T-helper 1 cell treated with Interleukin-12 subunit alpha and Interleukin-12 subunit beta and Interleukin-4 antibody, amounts not matched to agents 30 μg/mL and 1 μg/mL, for 36 hours (primary cell): ENCODE measurements around the gene POLR2L.

Source experiments
- H3K27ac Mint-ChIP-seq: one replicate; pipeline ENCODE4 v1.8.0; 2021; ENCODE audit warnings: mild to moderate bottlenecking, mixed read lengths
- H3K27me3 Mint-ChIP-seq: one replicate; pipeline ENCODE4 v1.8.0; 2021; ENCODE audit warnings: low read depth, mixed read lengths
- H3K36me3 Mint-ChIP-seq: one replicate; pipeline ENCODE4 v1.8.0; 2021; ENCODE audit warnings: low read depth, mixed read lengths
- H3K4me1 Mint-ChIP-seq: one replicate; pipeline ENCODE4 v1.8.0; 2021; ENCODE audit warnings: low read depth, mixed read lengths
- H3K4me3 Mint-ChIP-seq: one replicate; pipeline ENCODE4 v1.8.0; 2021; ENCODE audit warnings: mild to moderate bottlenecking, moderate library complexity, mixed read lengths
- H3K9me3 Mint-ChIP-seq: one replicate; pipeline ENCODE4 v1.8.0; 2021; ENCODE audit warnings: mixed read lengths

Gene POLR2L

DNA sequence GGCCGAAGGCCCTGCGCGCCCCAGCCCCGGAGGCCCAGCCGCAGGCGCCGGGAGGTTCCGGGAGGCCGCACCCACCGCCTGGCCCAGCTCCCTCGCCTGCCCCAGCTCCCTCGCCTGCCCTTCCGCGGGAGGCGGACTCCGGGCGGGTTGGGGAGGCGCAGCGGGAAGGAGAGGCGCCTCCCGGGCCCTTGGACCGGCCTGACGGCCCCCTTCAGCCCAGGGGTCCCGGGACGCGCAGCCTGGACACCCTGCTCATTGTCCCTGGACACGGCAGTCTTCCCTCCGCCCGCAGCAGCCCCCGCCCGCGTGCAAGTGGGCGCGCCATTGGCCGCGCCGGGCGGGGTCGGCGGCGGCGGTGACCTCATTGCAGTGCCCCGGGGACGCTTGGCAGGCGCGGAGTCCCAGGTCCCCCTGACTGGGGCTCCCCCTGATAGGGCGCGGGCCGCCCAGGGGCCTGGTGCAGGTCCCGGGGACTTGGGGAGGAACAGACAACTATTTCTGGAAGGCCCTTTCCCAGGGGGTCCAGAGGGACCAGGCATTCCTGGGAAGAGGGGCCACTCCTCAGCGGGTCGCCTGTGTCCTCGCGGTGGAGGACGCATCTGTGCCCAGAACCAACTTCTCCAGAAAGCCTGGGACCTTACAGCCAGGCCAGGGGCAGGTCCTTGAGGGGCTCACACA lies 9.1 kb downstream of the POLR2L start:
- peaks cover 2% of the 10 kb centered on the region for H3K4me1 Mint-ChIP-seq
- peaks cover 32% of the 10 kb centered on the region for H3K27me3 Mint-ChIP-seq
- H3K36me3 Mint-ChIP-seq, result peaks cover 1% of the 10 kb centered on the region
- H3K4me3 Mint-ChIP-seq, result no peak overlapping the region
- no peak overlapping the region for H3K27ac Mint-ChIP-seq
- no peaks in the 10 kb centered on the region for H3K9me3 Mint-ChIP-seq

DNA sequence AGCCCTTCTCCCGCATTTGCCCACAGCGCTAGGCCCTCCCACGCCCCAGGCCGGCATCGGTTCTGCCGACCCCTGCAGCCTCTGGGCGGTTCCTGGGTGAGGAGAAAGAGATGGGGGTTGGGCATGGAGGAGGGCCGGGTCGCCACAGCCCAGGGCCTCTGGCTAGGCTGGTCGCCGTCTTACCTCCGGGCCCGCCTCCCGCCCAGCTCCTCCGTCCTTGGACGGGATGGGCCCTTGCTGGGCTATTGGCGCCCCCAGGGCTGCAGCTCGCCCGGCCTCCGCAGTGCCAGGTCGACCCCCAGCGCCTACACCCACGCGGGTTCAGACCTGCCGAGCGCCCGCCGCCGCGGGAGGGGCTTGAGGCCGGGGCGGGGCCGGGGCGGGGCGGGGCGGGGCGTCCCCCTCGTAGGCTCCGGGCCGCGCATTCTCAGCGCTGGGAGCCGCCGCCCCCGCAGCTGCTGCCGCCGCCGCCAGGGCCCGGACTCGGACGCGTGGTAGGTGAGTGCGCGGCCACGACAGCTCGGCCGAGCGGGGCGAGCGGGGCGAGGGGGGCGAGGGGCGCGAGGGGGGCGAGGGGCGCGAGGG lies 9.7 kb downstream of the POLR2L start, which contains the start of gene CD151:
TSS of gene CD151 (plus strand) at position 424 of the 585 bp plus-strand sequence. CDS start 3,118 bp downstream, outside the sequence.
- Mint-ChIP-seq H3K4me1 (peaks cover 3% of the 10 kb centered on the region), H3K27ac (no peak within 1 kb of the TSS), H3K36me3 (peaks cover 1% of the 10 kb centered on the region), H3K4me3 (peak within 1 kb of the TSS; percentile 67), H3K9me3 (no peaks in the 10 kb centered on the region), H3K27me3 (peaks cover 39% of the 10 kb centered on the region)

DNA sequence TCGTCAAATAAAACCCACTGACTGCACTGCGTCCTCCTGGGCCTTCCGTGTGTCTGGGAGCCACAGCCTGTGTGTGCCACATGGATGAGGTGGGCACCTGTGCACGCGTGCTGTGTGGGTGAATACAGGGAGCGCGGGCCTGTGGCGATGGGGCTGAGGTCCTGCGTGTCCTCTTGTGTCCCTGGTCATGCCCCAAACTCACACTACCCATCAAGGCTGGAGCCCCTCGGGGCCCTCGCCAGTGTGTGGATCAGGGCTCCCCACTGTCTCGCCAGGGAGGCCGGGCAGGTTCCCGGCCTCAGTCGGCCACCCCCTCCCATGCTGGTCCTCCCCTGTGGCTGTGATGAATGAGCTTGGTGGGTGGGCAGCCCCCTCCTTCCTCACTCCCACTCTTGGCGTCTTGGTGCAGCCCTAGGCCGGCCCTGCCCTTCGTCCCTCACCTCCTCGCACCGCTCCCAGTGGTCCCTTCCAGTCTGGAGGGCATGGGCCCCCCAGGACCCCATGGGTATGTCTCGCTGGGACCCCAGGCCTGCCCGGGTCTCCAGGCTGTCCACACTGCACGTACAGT lies 10.3 kb downstream of the POLR2L start:
- no peak overlapping the region for H3K27ac Mint-ChIP-seq
- H3K4me3 Mint-ChIP-seq, result peak overlapping the region; percentile 67
- H3K36me3 Mint-ChIP-seq, result peaks cover 1% of the 10 kb centered on the region
- H3K27me3 Mint-ChIP-seq, result peaks cover 41% of the 10 kb centered on the region
- H3K9me3 Mint-ChIP-seq, result no peaks in the 10 kb centered on the region
- H3K4me1 Mint-ChIP-seq, result peaks cover 4% of the 10 kb centered on the region

DNA sequence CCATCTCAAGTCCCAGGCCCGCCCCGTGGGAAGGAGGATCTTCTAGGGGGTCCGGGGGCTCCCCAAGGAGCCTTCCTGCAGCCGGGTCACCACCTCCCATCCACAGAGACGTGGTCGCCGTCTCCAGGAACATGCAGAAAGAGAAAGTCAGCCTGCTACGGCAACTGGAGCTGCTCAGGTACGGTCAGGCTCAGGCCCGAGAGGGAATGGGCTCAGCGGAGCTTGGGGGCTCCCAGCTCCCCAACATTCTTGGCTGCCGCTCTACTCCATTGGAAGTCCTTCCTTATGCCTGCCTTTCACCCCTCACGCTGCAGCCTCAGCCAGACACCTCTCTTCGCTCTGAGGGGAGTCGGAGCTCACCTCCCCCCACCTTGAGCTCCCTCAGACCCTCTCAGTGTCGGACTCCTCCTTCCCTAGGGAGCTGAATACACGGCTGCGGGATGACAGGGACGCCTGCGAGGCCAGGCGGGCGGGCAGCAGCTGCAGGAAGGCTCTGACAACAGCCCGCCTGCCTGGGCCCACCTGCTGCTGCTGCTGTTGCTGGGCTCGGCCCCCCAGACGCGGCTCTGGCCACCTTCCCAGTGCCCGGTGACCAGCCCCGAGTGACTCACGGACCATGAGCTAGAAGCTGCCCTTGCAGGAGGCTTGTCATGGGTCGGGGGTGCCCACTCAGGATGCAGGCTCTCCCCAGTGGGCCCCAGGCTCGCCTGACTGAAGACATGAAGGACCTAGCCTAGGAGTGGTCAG lies 11.0 kb downstream of the POLR2L start:
- no peaks in the 10 kb centered on the region for H3K9me3 Mint-ChIP-seq
- H3K36me3 Mint-ChIP-seq, result no peaks in the 10 kb centered on the region
- peak overlapping the region; percentile 67 for H3K4me3 Mint-ChIP-seq
- H3K27me3 Mint-ChIP-seq, result peaks cover 41% of the 10 kb centered on the region
- H3K27ac Mint-ChIP-seq, result no peak overlapping the region
- peaks cover 4% of the 10 kb centered on the region for H3K4me1 Mint-ChIP-seq

DNA sequence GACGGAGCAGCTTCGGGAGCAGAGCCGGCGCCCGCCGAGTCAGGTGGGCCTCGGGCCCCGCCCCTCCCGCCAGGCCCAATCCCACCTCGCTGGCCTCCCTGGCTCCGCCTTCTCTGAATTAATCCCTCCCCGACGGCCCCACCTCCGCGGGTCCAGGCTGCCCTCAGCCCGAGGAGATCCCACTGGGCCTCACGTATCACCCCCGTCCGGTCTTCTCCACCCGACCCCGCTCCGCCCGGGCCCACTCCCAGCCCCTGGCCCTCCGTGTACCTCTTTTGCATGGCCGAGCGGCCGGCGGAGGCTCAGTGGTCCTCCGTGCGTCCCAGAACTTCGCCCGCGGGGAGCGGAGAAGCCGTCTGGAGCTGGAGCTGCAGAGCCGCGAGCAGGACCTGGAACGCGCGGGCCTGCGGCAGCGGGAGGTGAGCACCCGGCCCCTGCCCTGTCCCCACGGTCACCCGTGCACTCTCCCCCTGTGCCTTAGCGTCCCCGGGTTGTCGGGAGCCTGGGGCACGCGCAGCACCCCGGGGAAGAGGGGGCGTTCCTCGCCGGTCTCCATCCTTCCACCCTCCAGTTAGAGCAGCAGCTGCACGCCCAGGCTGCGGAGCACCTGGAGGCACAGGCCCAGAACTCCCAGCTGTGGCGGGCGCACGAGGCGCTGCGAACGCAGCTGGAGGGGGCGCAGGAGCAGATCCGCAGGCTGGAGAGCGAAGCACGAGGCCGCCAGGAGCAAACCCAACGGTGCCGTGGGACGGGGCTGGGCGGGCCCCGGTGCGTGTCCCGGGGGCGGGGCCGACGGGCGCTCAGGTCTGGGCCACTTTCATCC lies 11.8 kb downstream of the POLR2L start:
- Mint-ChIP-seq H3K4me1 (peaks cover 4% of the 10 kb centered on the region), H3K9me3 (no peaks in the 10 kb centered on the region), H3K27ac (no peak overlapping the region), H3K4me3 (peak overlapping the region; percentile 37), H3K36me3 (no peaks in the 10 kb centered on the region), H3K27me3 (peaks cover 41% of the 10 kb centered on the region)

DNA sequence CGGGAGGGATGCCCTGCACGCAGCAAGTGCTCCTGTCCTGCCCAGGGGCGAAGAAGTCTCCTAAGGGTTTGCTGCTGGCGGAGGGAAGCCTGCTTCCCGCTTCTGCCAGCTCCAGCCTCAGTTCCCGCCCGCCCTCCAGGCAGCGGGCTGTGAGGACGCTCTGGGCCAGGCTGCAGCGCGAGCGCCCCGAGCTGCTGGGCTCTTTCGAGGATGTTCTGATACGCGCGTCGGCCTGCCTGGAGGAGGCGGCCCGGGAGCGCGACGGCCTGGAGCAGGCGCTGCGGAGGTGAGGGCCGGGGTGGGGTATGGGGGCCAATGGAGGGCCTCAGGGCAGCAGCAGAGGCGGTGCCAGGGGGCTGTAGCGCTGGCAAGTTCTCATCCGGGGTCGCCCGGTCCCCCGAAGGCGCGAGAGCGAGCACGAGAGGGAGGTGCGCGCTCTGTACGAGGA lies 12.5 kb downstream of the POLR2L start:
- no peak overlapping the region for H3K27ac Mint-ChIP-seq
- H3K27me3 Mint-ChIP-seq, result peaks cover 41% of the 10 kb centered on the region
- H3K4me3 Mint-ChIP-seq, result no peak overlapping the region
- H3K36me3 Mint-ChIP-seq, result peaks cover 5% of the 10 kb centered on the region
- H3K9me3 Mint-ChIP-seq, result no peaks in the 10 kb centered on the region
- peaks cover 4% of the 10 kb centered on the region for H3K4me1 Mint-ChIP-seq

DNA sequence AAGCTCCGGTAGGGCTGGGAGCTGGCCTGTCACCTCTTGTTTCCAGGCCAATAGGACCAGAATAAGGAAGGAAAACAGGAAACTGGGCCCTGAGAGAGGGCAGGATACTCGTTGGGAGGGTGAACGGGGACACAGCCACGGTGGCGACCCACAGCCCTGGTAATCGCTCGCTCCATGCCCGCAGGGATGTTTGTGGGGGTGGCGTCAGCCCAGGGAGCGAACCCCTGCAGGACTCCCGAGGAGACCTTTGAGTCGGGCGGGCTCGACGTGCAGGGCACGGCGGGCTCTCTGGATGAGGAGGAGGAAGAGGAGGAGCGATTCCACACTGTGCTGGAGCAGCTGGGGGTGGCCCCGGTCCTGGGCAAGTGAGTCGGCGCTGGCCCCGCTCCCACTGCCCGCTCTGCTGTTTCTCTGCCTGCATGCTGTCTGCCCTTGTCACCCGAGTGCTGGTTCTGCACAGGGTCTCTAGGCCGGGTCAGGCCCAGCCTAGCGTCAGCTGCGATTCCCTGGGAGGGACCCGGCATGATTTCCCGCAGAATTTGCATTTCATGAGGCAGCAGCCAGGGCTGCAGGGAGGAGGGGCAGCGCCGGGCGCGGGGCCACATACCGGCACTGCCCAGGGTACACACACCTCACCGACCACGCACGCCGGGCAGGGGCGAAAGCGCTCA lies 13.0 kb downstream of the POLR2L start:
- Mint-ChIP-seq H3K4me1 (peaks cover 4% of the 10 kb centered on the region), H3K27me3 (peaks cover 41% of the 10 kb centered on the region), H3K4me3 (peak overlapping the region; percentile 37), H3K27ac (no peak overlapping the region), H3K9me3 (no peaks in the 10 kb centered on the region), H3K36me3 (peaks cover 6% of the 10 kb centered on the region)

DNA sequence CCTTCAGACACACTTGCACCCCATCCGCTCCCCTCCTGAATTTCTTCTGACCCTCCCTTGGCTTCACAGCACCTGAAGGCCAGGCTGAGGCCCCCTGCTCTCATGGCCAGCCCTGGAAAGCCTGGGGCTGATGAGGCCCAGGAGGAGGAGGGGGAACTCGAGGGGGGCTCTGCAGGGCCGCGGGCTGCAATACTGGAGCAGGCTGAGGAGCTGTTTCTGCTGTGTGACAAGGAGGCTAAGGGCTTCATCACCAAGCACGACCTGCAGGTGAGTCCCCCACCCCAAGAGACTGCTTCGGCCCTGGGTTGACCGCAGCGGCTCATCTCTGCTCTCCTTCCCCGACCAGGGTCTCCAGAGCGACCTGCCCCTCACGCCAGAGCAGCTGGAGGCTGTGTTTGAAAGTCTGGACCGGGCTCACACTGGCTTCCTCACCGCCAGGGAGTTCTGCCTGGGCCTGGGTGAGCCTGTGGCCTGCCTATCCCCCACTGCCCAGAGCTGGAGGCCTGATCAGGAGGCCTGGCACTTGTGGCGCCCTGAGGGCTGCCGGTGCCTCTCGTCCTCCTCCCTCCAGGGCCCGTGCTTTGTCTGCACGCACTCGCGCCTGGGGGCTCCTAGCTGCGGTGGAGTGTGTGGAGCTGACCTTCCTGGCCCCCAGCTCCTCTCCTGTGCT lies 13.7 kb downstream of the POLR2L start:
- H3K4me3 Mint-ChIP-seq, result peak overlapping the region; percentile 76
- H3K27ac Mint-ChIP-seq, result no peak overlapping the region
- H3K9me3 Mint-ChIP-seq, result no peaks in the 10 kb centered on the region
- peaks cover 4% of the 10 kb centered on the region for H3K4me1 Mint-ChIP-seq
- H3K36me3 Mint-ChIP-seq, result peaks cover 6% of the 10 kb centered on the region
- H3K27me3 Mint-ChIP-seq, result peaks cover 41% of the 10 kb centered on the region

DNA sequence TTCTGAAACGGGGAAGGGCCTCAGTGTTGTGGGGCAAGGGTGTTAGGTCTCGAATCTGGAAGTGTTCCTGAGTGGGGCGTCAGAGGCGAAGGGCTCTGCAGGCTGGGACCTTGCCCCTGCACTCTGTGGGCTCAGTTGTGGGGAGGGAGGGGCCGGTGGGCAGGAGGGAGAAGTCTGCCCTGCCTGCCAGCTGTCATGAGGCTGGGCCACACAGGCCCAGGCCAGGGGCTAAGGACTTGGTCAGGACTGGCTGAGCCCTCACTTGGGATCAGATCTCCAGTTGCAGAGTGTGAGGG lies 14.5 kb downstream of the POLR2L start, which contains the start of gene CRACR2B:
TSS of gene CRACR2B (plus strand) at position 23 of the 296 bp plus-strand sequence. CDS start 689 bp downstream, outside the sequence.
- peak within 1 kb of the TSS; percentile 76 for H3K4me3 Mint-ChIP-seq
- H3K4me1 Mint-ChIP-seq, result peaks cover 4% of the 10 kb centered on the region
- no peak within 1 kb of the TSS for H3K27ac Mint-ChIP-seq
- H3K9me3 Mint-ChIP-seq, result no peaks in the 10 kb centered on the region
- peaks cover 6% of the 10 kb centered on the region for H3K36me3 Mint-ChIP-seq
- H3K27me3 Mint-ChIP-seq, result peaks cover 41% of the 10 kb centered on the region

DNA sequence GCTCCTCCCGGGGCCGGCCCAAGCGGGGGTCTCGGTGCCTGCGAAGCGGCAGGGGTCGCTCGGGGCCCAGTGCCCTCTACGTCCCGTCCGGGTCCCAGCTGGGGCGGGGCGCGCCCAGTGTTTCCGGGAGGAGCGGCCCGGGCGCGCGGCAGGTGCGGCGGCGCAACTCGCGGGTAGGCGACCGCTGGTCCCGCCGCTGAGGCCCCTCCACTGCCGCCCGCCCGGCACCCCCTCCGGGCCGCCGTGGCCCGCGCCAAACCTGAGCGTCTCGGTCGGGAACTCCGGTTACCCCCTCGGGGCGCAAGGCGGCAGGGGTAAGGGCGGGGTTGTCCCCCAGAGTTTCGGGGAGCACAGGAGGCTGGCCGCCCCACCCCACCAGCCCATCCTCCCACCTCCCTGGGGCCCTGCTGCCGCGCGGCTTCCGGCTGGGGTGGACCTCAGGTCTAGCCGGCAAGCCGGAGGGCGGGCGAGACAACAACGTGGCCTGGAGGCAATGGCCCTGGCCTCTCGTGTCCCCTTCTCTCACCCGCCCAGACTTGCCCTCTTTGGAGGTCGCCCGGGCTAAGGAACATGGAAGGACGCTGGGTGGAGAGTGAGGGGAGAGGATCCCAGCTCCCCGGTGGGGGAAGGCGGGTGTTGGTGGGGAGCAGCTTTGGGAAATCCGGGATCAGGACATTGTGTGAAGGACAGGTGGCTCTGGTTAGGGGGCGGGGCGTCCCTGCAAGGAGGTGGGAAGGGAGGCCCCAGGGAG lies 15.0 kb downstream of the POLR2L start:
- H3K4me1 Mint-ChIP-seq, result peaks cover 4% of the 10 kb centered on the region
- H3K27me3 Mint-ChIP-seq, result peaks cover 41% of the 10 kb centered on the region
- peaks cover 6% of the 10 kb centered on the region for H3K36me3 Mint-ChIP-seq
- H3K9me3 Mint-ChIP-seq, result no peaks in the 10 kb centered on the region
- H3K4me3 Mint-ChIP-seq, result peak overlapping the region; percentile 76
- H3K27ac Mint-ChIP-seq, result no peak overlapping the region

DNA sequence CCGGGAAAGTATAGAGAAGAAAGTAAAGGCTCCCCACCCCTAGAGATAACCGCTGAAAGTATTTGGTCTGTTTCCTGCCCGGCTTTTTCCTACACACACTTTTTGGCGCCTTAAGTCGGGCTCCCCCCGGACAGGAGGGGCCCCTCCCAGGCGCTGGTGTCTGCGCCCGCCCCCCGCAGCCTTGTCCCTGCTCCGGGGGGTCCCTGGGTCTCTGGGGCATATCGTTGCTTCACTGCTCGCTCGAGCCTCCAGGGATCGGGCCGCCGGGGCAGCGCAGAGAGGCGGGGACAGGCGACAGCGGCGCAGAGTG lies 15.5 kb downstream of the POLR2L start:
- H3K27me3 Mint-ChIP-seq, result peaks cover 36% of the 10 kb centered on the region
- no peaks in the 10 kb centered on the region for H3K9me3 Mint-ChIP-seq
- peak overlapping the region; percentile 49 for H3K27ac Mint-ChIP-seq
- H3K4me1 Mint-ChIP-seq, result peaks cover 4% of the 10 kb centered on the region
- peaks cover 6% of the 10 kb centered on the region for H3K36me3 Mint-ChIP-seq
- H3K4me3 Mint-ChIP-seq, result peak overlapping the region; percentile 76

DNA sequence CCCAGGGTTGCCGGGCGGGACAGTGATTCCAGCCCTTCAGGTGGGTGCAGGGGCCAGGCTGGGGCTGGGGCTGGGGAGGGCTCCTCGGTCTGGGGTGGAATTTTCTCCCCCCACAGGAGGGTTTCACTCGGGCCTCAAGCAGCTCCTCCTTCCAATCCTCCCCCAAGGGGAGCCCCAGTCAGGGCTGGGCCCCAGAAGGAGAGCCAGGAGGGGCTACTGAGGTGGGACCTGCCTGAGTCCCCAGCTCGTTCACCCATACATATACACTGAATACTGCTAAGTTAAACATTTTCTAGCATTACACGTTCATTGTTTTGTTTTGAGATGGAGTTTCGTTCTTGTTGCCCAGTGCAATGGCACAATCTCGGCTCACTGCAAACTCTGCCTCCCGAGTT lies 16.1 kb downstream of the POLR2L start:
- Mint-ChIP-seq H3K27me3 (peaks cover 30% of the 10 kb centered on the region), H3K9me3 (no peaks in the 10 kb centered on the region), H3K4me3 (peak overlapping the region; percentile 76), H3K36me3 (peaks cover 6% of the 10 kb centered on the region), H3K4me1 (peaks cover 5% of the 10 kb centered on the region), H3K27ac (no peak overlapping the region)
